IMR-90 (cell line): ENCODE results near the gene KCNQ1. TPM values are rescaled to one million over a fixed set of nuclear protein-coding genes. Genes with fewer than 3 reads are reported as not detected.

ENCODE experiments used
- BHLHE40 ChIP-seq: fragments of 150-350 bp; IDR thresholded peaks from 2 replicates; pipeline ENCODE4 v1.6.1; 2016; ENCODE audit warnings: mild to moderate bottlenecking, low read depth, low read length
- FOS ChIP-seq: fragments of 150-350 bp; IDR thresholded peaks from 2 replicates; pipeline ENCODE4 v1.6.1; 2016; ENCODE audit warnings: low read depth, low read length
- MAZ ChIP-seq: IDR thresholded peaks from 2 replicates; pipeline ENCODE4 v1.6.1; 2012; ENCODE audit warnings: low read depth, mild to moderate bottlenecking, low read length, improper control_type of control experiment, moderate library complexity, borderline replicate concordance
- RCOR1 ChIP-seq: IDR thresholded peaks from 2 replicates; pipeline ENCODE4 v1.6.1; 2012; ENCODE audit warnings: mild to moderate bottlenecking, low read length, improper control_type of control experiment; ENCODE audit not compliant: insufficient replicate concordance
- polyA plus RNA-seq, 3 experiments: library from polyadenylated mRNA; depleted of rRNA; stranded (reverse); fragments of >200 nt; gene quantifications; 2 replicates each; pipeline ENCODE4 v1.2.3, GENCODE V29; 2012; ENCODE audit warnings: low replicate concordance in 1 of 3
- total RNA-seq: library from RNA; depleted of rRNA; stranded (reverse); fragments of >200 nt; gene quantifications from 2 replicates; pipeline ENCODE4 v1.2.3, GENCODE V29; 2012
- TF ChIP-seq, protein P1 (sequence below): fragments of 150-350 bp; IDR thresholded peaks from 2 replicates; pipeline ENCODE4 v1.6.1; 2016; ENCODE audit warnings: low read depth, mild to moderate bottlenecking, low read length, moderate library complexity, borderline replicate concordance
- TF ChIP-seq, protein P2 (sequence below): fragments of 150-350 bp; IDR thresholded peaks from 2 replicates; pipeline ENCODE4 v1.6.1; 2017; ENCODE audit warnings: mild to moderate bottlenecking, antibody characterized with exemption, low read length, low read depth

Gene KCNQ1
- total and polyA plus RNA-seq, 2 of the 4 experiments (the other 2 are of a cell fraction), result 0.07 TPM; not detected in 1

DNA sequence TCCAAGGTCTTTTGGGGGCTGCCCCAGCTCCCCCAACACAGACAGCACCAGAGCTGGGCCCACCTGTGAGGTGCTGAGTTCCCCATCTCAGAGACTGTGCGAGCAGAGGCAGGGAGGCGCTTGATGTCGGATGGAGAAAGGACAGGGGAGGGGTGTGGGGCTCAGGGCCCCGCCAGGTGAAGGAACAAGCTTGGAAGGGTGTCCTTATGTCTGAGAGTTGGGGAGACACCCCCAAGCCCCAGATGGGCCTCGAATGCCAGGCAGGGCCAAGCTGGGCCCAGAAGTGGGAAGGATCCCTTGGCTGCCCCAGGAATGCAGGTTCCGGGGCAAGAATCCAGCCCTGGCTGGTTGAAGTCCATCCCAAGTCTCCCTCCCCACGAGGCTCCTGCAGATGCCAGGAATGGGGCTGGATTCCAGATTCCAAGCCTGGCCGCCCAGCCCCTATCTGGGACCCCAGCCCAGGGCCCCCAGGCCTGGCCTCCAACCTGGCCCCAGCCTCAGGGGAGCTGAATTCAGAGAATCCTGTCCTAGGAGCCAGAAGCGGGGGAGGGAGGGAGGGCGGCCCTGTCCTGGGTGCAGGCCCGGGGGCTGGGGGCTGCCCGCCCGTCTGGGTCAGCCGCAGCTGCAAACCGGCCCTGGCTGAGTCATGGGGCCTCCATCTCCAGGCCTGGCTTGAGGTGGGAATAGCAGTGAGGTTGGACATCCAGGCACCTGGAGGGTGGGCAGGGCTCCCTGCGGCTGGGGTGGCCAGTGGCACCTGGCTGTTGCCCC lies 389.9 kb downstream of the KCNQ1 start (continued):
- TF ChIP-seq, protein P1, sequence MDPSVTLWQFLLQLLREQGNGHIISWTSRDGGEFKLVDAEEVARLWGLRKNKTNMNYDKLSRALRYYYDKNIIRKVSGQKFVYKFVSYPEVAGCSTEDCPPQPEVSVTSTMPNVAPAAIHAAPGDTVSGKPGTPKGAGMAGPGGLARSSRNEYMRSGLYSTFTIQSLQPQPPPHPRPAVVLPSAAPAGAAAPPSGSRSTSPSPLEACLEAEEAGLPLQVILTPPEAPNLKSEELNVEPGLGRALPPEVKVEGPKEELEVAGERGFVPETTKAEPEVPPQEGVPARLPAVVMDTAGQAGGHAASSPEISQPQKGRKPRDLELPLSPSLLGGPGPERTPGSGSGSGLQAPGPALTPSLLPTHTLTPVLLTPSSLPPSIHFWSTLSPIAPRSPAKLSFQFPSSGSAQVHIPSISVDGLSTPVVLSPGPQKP, result no peak
- no peak for TF ChIP-seq FOS
- TF ChIP-seq RCOR1, result no peak
- no peak for TF ChIP-seq MAZ
- TF ChIP-seq BHLHE40, result no peak
- TF ChIP-seq, protein P2, sequence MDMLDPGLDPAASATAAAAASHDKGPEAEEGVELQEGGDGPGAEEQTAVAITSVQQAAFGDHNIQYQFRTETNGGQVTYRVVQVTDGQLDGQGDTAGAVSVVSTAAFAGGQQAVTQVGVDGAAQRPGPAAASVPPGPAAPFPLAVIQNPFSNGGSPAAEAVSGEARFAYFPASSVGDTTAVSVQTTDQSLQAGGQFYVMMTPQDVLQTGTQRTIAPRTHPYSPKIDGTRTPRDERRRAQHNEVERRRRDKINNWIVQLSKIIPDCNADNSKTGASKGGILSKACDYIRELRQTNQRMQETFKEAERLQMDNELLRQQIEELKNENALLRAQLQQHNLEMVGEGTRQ, result no peak
